HG03439 (cell line): Measurements from ENCODE around the gene RAB17.

Source experiments
- ATAC-seq: cut with Tn5 transposase; IDR thresholded peaks from one replicate; pipeline ENCODE4 v1.9.1; 2021; ENCODE audit warnings: mild to moderate bottlenecking, moderate library complexity; ENCODE audit not compliant: unreplicated experiment

RAB17 gene

GRCh38 chr2:237581326-237581725 is 9.2 kb downstream of the RAB17 start:
- ATAC-seq, result no peak

- ATAC-seq, result no peak
These were observed 12.3 kb downstream of the RAB17 start for GRCh38 chr2:237577956-237578870.

GRCh38 chr2:237577458-237577857 is 13.1 kb downstream of the RAB17 start:
- ATAC-seq, result no peak

GRCh38 chr2:237576974-237577373 is 13.6 kb downstream of the RAB17 start:
- no peak for ATAC-seq

GRCh38 chr2:237575869-237576862 is 14.4 kb downstream of the RAB17 start:
- no peak for ATAC-seq

GRCh38 chr2:237574894-237575868 is 15.4 kb downstream of the RAB17 start:
- no peak for ATAC-seq

- no peak for ATAC-seq
These were observed 16.1 kb downstream of the RAB17 start for GRCh38 chr2:237574467-237574866.

- ATAC-seq, result no peak
These were observed 16.7 kb downstream of the RAB17 start for GRCh38 chr2:237573721-237574415.

GRCh38 chr2:237572742-237573101 is 17.8 kb downstream of the RAB17 start:
- ATAC-seq, result no peak

- peak; percentile 79 for ATAC-seq
These were observed 18.4 kb downstream of the RAB17 start for GRCh38 chr2:237572021-237572741.

- ATAC-seq, result peak; percentile 10
These were observed 19.0 kb downstream of the RAB17 start for GRCh38 chr2:237571551-237571950.

GRCh38 chr2:237570776-237571335 is 19.7 kb downstream of the RAB17 start:
- ATAC-seq, result no peak

- no peak for ATAC-seq
These were observed 20.6 kb downstream of the RAB17 start for GRCh38 chr2:237569896-237570295.

- no peak for ATAC-seq
These were observed 21.5 kb downstream of the RAB17 start for GRCh38 chr2:237569041-237569440.

- no peak for ATAC-seq
These were observed 22.3 kb downstream of the RAB17 start for GRCh38 chr2:237568121-237568660.

- ATAC-seq, result no peak
These were observed 23.1 kb downstream of the RAB17 start for GRCh38 chr2:237567276-237568029.

- ATAC-seq, result no peak
These were observed 23.9 kb downstream of the RAB17 start, which contains the start of gene PRLH for GRCh38 chr2:237566401-237567235. Gene PRLH (plus strand): TSS chr2:237566574. CDS start chr2:237566574, 0 bp downstream.
